ENCODE measurements around the gene TCEANC2.
A peak's percentile ranks its signal among the peaks of the same experiment; 100 is the strongest.

TCEANC2 gene

DNA sequence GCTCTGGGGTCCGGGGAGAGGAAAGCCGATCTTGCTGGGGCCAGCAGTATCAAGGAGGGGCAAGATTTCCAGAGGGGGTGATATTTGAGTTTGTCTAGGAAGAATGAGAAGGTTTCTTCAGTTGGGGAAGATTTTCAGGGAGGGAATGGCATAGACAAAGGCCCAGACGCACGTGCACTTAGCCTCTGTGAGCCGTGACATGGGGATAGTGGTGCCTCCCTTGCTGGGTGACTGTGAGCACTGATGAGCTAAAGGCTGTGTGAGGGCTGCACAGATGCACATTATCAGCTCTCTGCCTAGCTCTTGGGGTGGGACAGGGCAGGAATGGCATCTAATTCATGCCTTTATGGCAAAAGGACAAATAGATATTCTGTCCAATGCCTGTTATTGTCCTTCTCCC lies 97.6 kb downstream of the TCEANC2 start:
- TF ChIP-seq, protein P1, sequence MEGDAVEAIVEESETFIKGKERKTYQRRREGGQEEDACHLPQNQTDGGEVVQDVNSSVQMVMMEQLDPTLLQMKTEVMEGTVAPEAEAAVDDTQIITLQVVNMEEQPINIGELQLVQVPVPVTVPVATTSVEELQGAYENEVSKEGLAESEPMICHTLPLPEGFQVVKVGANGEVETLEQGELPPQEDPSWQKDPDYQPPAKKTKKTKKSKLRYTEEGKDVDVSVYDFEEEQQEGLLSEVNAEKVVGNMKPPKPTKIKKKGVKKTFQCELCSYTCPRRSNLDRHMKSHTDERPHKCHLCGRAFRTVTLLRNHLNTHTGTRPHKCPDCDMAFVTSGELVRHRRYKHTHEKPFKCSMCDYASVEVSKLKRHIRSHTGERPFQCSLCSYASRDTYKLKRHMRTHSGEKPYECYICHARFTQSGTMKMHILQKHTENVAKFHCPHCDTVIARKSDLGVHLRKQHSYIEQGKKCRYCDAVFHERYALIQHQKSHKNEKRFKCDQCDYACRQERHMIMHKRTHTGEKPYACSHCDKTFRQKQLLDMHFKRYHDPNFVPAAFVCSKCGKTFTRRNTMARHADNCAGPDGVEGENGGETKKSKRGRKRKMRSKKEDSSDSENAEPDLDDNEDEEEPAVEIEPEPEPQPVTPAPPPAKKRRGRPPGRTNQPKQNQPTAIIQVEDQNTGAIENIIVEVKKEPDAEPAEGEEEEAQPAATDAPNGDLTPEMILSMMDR (conservative IDR thresholded peaks at IDR 0.05; ENCODE audit: low read depth) = no peak
- ChIA-PET POLR2A (ENCODE audit: low non-redundant PET) (no interaction called here), CTCF (interaction anchor here (0.7 kb wide), 1 partner anchor 31 kb away, joined by 3 read pairs; no protein-coding TSS in a partner anchor)
- no peak overlapping the region for H3K27ac ChIP-seq
- DNase-seq (ENCODE audit: low spot score) = no peak

DNA sequence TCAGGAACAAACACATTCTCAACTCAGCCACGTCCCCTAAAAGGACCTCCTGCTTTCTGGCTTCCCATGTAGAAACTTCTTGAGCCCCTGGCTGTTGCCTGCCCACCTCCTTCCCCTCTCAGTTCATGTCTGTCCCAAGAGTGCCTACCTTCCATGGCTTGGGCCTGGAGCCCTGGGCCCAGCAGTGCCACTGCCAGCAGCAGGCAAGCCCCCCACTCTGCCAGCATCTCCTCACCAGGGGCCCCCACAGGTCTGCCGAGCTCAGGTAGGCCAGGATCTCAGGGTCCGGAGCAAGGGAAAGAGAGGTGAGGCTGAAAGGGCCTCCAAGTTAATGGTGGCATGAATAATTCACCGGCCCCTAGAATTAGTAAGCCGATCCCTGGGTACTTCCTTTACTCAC lies 99.3 kb downstream of the TCEANC2 start, which contains the start of gene CDCP2:
Gene CDCP2 (minus strand): TSS at position 305 of the 400 bp plus-strand sequence. CDS start 78 bp downstream, at position 227.
- DNase-seq (ENCODE audit: low spot score) = no peak
- peak within 1 kb of the TSS; percentile 74 for H3K27ac ChIP-seq
- ChIA-PET CTCF (no interaction called here), POLR2A (ENCODE audit: low non-redundant PET) (no interaction called here)
- TF ChIP-seq, protein P1 (conservative IDR thresholded peaks at IDR 0.05; ENCODE audit: low read depth) = no peak

DNA sequence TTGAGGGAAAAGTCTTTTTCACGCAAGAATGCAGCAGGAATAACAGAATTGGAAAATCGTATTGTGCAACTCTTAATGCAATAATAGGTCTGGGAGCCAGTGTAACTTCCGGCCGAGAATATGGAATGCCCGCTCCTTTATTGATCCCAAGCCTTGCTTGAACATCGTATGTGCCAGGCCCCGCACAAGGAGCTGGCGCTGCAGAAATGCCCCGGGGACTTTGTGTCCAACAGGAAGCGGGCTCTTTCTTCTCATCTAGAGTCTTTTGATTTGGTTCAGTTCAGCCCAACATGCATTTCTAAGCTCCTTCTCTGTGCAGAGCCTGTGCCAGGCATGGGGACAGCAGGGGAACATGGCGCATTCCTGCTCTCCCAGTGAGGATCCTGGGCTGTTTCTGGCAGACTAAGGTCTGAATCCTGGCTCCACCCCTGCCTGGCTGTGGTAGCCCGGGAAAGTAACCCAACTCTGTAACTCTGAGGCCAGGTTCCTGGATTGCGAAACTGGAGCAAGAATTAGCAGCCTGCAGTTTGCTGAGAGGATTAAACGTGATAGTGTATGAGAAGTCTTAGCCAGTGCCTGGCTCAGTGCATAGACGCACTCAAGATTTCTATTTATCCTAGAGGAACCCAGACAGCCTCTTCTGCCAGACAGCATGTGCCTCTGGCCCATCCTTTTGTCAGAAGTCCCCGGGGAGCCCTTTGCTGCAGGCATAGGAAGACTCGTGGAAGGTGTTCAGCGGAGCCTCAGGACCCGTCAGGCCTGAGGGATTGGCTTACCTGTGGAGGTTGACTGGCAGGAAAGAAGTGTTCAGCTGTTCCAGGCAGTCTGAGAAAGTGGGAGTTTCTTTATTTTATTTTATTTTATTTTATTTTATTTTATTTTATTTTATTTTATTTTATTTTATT lies 100.4 kb downstream of the TCEANC2 start:
- peak; percentile 57 for DNase-seq (ENCODE audit: low spot score)
- POLR2A ChIA-PET (ENCODE audit: low non-redundant PET) = no interaction called here
- CTCF ChIA-PET = interaction anchor here (0.5 kb wide), 1 partner anchor 32 kb away, joined by 4 read pairs; no protein-coding TSS in a partner anchor
- TF ChIP-seq, protein P1 (conservative IDR thresholded peaks at IDR 0.05; ENCODE audit: low read depth) = no peak
- peak overlapping the region; percentile 74 for H3K27ac ChIP-seq
